Measurements from ENCODE around the gene VPS13A. TPM values are rescaled to one million over a fixed set of nuclear protein-coding genes. Genes with fewer than 3 reads are reported as not detected.

The VPS13A gene
- total RNA-seq, 1 experiment from 2014 or later, result 31.5 TPM

DNA sequence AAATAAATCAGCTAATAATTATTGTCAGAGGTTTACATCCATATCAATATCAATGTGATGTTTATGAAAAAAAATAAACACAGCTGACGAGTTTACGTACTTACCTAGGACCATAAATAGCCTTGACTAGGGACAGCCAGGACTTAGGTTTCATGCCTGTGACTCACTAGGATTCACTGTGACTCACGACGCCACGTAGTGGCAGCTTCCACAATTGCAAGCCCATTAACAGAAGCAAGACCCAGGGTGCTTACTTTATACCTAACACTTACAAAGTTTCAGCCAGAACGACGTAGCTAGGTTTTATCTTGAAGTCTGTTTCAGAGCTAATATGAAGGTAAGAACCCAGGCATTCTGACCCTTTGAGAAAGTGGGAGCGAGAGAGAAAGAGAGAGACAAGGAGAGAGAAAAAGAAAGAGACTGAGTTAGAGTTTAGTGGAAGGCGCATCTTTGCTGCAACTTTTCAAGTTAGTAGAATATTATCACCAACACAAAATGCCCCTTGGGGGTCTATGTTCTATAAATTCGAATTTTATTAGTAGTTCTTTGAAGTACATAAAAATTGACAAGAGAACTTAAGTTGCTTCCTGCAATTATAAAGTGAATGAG is 279.6 kb downstream of the VPS13A start:
- Mint-ChIP-seq H3K27me3 (ENCODE audit: low read depth) (no peaks in the 10 kb centered on the region), H3K4me1 (peaks cover 58% of the 10 kb centered on the region), H3K9me3 (0 out of 2 replicates have a peak, but pooled peaks cover 7% of the 10 kb centered on the region), H3K36me3 (peaks cover 7% of the 10 kb centered on the region; the same call in 1 of the 2 replicates), H3K27ac (peak overlapping the region; percentile 94; the same call in 1 of the 2 replicates), H3K4me3 (no peak overlapping the region)
- peak; percentile 68 for ATAC-seq
- ChIA-PET CTCF (interaction anchor here (0.7 to 7.2 kb wide), 39 partner anchors 9 to 665 kb away, joined by 3 to 80 read pairs (median 4); partner anchors contain the start of gene GNA14), POLR2A (interaction anchor here (1.4 kb wide), 1 partner anchor 23 kb away, joined by 3 read pairs; no protein-coding TSS in a partner anchor)
- TF ChIP-seq SP1 (CRISPR knock-in tag; conservative IDR thresholded peaks at IDR 0.05), result no peak
- TF ChIP-seq, protein P1, sequence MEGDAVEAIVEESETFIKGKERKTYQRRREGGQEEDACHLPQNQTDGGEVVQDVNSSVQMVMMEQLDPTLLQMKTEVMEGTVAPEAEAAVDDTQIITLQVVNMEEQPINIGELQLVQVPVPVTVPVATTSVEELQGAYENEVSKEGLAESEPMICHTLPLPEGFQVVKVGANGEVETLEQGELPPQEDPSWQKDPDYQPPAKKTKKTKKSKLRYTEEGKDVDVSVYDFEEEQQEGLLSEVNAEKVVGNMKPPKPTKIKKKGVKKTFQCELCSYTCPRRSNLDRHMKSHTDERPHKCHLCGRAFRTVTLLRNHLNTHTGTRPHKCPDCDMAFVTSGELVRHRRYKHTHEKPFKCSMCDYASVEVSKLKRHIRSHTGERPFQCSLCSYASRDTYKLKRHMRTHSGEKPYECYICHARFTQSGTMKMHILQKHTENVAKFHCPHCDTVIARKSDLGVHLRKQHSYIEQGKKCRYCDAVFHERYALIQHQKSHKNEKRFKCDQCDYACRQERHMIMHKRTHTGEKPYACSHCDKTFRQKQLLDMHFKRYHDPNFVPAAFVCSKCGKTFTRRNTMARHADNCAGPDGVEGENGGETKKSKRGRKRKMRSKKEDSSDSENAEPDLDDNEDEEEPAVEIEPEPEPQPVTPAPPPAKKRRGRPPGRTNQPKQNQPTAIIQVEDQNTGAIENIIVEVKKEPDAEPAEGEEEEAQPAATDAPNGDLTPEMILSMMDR (IDR thresholded peaks at IDR 0.05), result peak; percentile 81
- peak; percentile 94 for DNase-seq (ENCODE audit: low spot score)

DNA sequence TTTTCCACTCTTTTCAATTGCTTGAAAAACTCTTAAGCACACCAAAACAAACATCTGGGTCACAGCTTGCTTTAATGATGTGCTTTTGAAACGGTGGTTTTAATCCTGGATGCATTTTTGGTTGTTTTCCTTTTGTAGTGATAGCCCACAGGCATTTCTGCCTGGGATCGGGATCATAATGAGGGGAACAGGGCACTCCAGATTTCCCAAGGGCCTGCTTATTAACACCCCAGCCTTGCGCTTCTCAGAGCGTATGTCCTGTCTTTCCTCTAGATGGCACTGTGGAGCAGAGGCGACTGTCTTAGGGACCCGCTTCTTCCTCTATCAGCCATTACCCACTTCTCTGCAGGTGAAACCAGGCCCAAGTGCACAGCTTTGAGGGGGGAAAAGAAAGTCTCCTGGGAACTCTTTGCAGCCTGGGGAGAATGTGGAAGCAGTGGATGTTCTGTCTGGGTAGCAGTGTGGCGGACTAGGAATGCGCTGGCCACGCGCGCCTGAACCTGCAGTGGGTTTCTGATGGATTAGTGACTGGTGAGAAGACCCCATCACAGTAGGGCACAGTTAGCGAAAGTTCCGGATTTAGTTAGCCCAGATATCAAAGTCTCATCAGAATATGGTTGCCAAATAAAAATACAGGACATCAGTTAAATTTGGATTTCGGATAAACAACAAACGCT is 280.7 kb downstream of the VPS13A start:
- peaks cover 7% of the 10 kb centered on the region; the same call in 1 of the 2 replicates for H3K36me3 Mint-ChIP-seq
- peaks cover 66% of the 10 kb centered on the region for H3K4me1 Mint-ChIP-seq
- ATAC-seq, result peak; percentile 82
- H3K9me3 Mint-ChIP-seq, result 0 out of 2 replicates have a peak, but pooled peaks cover 7% of the 10 kb centered on the region
- TF ChIP-seq ETV6 (CRISPR knock-in tag; IDR thresholded peaks at IDR 0.05), result 0 out of 2 replicates have a peak, but pooled peaks have one; percentile 16
- no peak for TF ChIP-seq RELA (CRISPR knock-in tag; IDR thresholded peaks at IDR 0.05; ENCODE audit: borderline replicate concordance)
- TF ChIP-seq, protein P2, sequence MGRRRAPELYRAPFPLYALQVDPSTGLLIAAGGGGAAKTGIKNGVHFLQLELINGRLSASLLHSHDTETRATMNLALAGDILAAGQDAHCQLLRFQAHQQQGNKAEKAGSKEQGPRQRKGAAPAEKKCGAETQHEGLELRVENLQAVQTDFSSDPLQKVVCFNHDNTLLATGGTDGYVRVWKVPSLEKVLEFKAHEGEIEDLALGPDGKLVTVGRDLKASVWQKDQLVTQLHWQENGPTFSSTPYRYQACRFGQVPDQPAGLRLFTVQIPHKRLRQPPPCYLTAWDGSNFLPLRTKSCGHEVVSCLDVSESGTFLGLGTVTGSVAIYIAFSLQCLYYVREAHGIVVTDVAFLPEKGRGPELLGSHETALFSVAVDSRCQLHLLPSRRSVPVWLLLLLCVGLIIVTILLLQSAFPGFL (CRISPR knock-in tag; IDR thresholded peaks at IDR 0.05; ENCODE audit: borderline replicate concordance), result no peak
- TF ChIP-seq, protein P1 (IDR thresholded peaks at IDR 0.05), result peak; percentile 81
- H3K27ac Mint-ChIP-seq, result peak overlapping the region; percentile 4; the same call in 1 of the 2 replicates
- H3K27me3 Mint-ChIP-seq (ENCODE audit: low read depth), result no peaks in the 10 kb centered on the region
- DNase-seq (ENCODE audit: low spot score), result peak; percentile 79
- POLR2A ChIA-PET, result interaction anchor here (1.4 kb wide), 1 partner anchor 24 kb away, joined by 3 read pairs; no protein-coding TSS in a partner anchor
- H3K4me3 Mint-ChIP-seq, result no peak overlapping the region
- CTCF ChIA-PET, result interaction anchor here (0.6 to 7.2 kb wide), 22 partner anchors 9 to 664 kb away, joined by 3 to 80 read pairs (median 4); partner anchors contain the start of gene GNA14

DNA sequence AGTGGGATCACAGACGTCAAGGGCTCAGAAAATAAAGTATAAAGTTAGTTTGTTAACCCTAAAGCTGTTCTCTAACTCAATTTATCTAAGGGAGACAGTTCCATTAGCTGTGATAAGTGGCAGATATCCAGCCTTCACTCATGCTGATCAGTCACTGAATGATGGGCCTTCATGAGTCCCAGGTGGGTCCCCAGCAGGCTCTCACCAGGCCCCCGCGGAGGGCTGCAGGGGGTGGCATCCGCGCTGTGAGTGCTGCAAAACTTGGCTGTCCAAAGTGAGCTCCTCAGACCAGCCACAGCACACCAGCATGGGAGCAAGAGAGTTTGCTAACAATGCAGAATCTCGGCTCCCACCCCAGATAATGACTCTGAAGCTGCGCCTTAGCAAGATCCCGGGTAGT is 283.6 kb downstream of the VPS13A start:
- no peak for TF ChIP-seq CREM (CRISPR knock-in tag; IDR thresholded peaks at IDR 0.05)
- TF ChIP-seq, protein P3, sequence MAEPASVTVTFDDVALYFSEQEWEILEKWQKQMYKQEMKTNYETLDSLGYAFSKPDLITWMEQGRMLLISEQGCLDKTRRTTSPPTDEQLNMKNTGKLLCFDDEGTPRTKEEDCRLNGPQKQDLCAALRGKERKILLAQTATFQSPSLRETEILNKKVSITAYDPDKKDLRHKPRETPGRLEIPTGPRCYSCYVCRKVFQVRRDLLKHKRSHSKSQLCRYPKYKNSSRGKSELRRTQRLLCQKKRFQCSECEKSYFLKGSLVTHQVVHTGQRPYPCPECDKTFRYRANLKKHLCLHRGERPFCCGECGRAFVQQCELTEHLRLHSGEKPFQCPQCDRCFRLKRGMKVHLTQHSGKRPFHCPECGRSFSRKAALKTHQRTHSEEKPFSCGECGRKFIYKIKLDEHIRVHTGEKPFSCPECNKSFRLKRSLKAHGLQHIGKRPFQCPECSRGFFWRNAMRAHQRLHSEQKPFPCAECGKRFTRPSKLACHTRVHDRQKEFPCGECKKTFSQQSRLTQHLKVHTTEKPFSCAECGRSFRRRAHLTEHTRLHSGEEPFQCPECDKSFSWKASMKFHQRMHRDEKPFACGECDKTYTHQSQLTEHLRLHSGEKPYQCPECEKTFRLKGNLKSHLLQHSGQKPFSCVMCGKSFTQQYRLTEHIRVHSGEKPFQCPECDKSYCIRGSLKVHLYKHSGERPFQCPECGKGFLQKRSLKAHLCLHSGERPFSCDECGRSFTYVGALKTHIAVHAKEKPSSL (CRISPR knock-in tag; conservative IDR thresholded peaks at IDR 0.05), result no peak
- TF ChIP-seq JAZF1 (CRISPR knock-in tag; IDR thresholded peaks at IDR 0.05), result no peak
- no peak for TF ChIP-seq GRHL2 (CRISPR knock-in tag; IDR thresholded peaks at IDR 0.05; ENCODE audit: insufficient replicate concordance, severe bottlenecking)
- TF ChIP-seq, protein P4, sequence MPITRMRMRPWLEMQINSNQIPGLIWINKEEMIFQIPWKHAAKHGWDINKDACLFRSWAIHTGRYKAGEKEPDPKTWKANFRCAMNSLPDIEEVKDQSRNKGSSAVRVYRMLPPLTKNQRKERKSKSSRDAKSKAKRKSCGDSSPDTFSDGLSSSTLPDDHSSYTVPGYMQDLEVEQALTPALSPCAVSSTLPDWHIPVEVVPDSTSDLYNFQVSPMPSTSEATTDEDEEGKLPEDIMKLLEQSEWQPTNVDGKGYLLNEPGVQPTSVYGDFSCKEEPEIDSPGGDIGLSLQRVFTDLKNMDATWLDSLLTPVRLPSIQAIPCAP (CRISPR knock-in tag; IDR thresholded peaks at IDR 0.05), result no peak
- peak; percentile 97 for TF ChIP-seq ZNF423 (CRISPR knock-in tag; IDR thresholded peaks at IDR 0.05)
- ChIA-PET POLR2A (no interaction called here), CTCF (interaction anchor here (1.4 to 7.2 kb wide), 5 partner anchors 21 to 213 kb away, joined by 4 to 80 read pairs (median 6); partner anchors contain the start of gene GNA14)
- H3K9me3 Mint-ChIP-seq, result peaks cover 6% of the 10 kb centered on the region; the same call in 1 of the 2 replicates
- ATAC-seq (no peak), DNase-seq (ENCODE audit: low spot score) (no peak)
- no peak overlapping the region for H3K4me3 Mint-ChIP-seq
- no peak overlapping the region for H3K27ac Mint-ChIP-seq
- H3K36me3 Mint-ChIP-seq, result peaks cover 1% of the 10 kb centered on the region; the same call in 1 of the 2 replicates
- H3K27me3 Mint-ChIP-seq (ENCODE audit: low read depth), result no peaks in the 10 kb centered on the region
- H3K4me1 Mint-ChIP-seq, result peaks cover 58% of the 10 kb centered on the region

Data from WTC11 (cell line).